ENCODE measurements around the gene EEIG2. TPM values are rescaled to one million over a fixed set of nuclear protein-coding genes. Genes with fewer than 3 reads are reported as not detected.

The EEIG2 gene
- total and polyA plus RNA-seq, 9 of the 15 experiments (the other 6 are each of a cell fraction or from before 2014, with no cell fraction given) = 6.1 to 26.9 (median 15.2) TPM

DNA sequence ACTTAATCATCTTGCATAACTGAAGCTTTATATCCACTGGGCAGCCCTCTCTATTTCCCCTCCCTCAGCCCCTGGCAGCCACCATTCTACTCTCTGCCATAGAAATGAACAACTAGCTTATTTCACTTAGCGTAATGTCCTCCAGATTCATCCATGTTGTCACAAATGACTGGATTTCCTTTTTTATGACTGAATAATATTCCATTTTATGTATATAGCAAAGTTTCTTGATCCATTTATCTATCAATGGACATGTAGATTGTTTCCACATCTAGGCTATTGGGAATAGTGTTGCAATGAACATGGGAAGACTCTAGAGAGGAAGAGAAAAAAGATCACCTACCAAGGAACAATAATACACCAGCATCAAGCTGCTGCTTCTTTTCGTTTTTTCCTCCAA lies 32.1 kb upstream of the EEIG2 start (continued):
- TF ChIP-seq SPI1 (IDR thresholded peaks at IDR 0.05; ENCODE audit: borderline replicate concordance, low read depth, low read length) (no peak), KLF16 (IDR thresholded peaks at IDR 0.05) (no peak), ZNF232 (CRISPR knock-in tag; IDR thresholded peaks at IDR 0.05) (no peak), CHD4 (IDR thresholded peaks at IDR 0.05; ENCODE audit: insufficient read depth, insufficient replicate concordance, low read depth, low read length, poor library complexity, severe bottlenecking) (peak; percentile 53), ADNP (tag; IDR thresholded peaks at IDR 0.05) (0 out of 2 replicates have a peak, but pooled peaks have one; percentile 25), MAFF (IDR thresholded peaks at IDR 0.05; ENCODE audit: low read length) (no peak), ZNF146 (CRISPR knock-in tag; IDR thresholded peaks at IDR 0.05; ENCODE audit: unreplicated experiment) (peak; percentile 86), ZNF668 (CRISPR knock-in tag; IDR thresholded peaks at IDR 0.05) (no peak), HDAC3 (IDR thresholded peaks at IDR 0.05; ENCODE audit: borderline replicate concordance, partially characterized antibody) (no peak), CBX2 (IDR thresholded peaks at IDR 0.05; ENCODE audit: insufficient read depth, low read length, poor library complexity, severe bottlenecking) (no peak), ZNF408 (CRISPR knock-in tag; IDR thresholded peaks at IDR 0.05; ENCODE audit: low read depth) (no peak), NRF1 (conservative IDR thresholded peaks at IDR 0.05 in 1 of 2, IDR thresholded peaks at IDR 0.05 in 1 of 2) (no peak), MEIS2 (IDR thresholded peaks at IDR 0.05; ENCODE audit: partially characterized antibody) (no peak), ZNF431 (CRISPR knock-in tag; IDR thresholded peaks at IDR 0.05) (no peak), ZNF780A (CRISPR knock-in tag; IDR thresholded peaks at IDR 0.05) (no peak), NFIX (CRISPR knock-in tag; IDR thresholded peaks at IDR 0.05; ENCODE audit: low read depth) (no peak), KDM1A (IDR thresholded peaks at IDR 0.05) (peak in 1 of 2 experiments; percentile 19; a peak in 1 of 4 replicates)
- TF ChIP-seq, protein P1, sequence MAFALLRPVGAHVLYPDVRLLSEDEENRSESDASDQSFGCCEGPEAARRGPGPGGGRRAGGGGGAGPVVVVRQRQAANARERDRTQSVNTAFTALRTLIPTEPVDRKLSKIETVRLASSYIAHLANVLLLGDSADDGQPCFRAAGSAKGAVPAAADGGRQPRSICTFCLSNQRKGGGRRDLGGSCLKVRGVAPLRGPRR (CRISPR knock-in tag; IDR thresholded peaks at IDR 0.05) = no peak
- TF ChIP-seq, protein P2, sequence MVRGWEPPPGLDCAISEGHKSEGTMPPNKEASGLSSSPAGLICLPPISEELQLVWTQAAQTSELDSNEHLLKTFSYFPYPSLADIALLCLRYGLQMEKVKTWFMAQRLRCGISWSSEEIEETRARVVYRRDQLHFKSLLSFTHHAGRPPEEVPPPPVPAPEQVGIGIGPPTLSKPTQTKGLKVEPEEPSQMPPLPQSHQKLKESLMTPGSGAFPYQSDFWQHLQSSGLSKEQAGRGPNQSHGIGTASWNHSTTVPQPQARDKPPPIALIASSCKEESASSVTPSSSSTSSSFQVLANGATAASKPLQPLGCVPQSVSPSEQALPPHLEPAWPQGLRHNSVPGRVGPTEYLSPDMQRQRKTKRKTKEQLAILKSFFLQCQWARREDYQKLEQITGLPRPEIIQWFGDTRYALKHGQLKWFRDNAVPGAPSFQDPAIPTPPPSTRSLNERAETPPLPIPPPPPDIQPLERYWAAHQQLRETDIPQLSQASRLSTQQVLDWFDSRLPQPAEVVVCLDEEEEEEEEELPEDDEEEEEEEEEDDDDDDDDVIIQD (CRISPR knock-in tag; IDR thresholded peaks at IDR 0.05) = no peak
- TF ChIP-seq, protein P3, sequence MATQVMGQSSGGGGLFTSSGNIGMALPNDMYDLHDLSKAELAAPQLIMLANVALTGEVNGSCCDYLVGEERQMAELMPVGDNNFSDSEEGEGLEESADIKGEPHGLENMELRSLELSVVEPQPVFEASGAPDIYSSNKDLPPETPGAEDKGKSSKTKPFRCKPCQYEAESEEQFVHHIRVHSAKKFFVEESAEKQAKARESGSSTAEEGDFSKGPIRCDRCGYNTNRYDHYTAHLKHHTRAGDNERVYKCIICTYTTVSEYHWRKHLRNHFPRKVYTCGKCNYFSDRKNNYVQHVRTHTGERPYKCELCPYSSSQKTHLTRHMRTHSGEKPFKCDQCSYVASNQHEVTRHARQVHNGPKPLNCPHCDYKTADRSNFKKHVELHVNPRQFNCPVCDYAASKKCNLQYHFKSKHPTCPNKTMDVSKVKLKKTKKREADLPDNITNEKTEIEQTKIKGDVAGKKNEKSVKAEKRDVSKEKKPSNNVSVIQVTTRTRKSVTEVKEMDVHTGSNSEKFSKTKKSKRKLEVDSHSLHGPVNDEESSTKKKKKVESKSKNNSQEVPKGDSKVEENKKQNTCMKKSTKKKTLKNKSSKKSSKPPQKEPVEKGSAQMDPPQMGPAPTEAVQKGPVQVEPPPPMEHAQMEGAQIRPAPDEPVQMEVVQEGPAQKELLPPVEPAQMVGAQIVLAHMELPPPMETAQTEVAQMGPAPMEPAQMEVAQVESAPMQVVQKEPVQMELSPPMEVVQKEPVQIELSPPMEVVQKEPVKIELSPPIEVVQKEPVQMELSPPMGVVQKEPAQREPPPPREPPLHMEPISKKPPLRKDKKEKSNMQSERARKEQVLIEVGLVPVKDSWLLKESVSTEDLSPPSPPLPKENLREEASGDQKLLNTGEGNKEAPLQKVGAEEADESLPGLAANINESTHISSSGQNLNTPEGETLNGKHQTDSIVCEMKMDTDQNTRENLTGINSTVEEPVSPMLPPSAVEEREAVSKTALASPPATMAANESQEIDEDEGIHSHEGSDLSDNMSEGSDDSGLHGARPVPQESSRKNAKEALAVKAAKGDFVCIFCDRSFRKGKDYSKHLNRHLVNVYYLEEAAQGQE (IDR thresholded peaks at IDR 0.05; ENCODE audit: borderline replicate concordance) = no peak
- TF ChIP-seq, protein P3 (CRISPR knock-in tag; IDR thresholded peaks at IDR 0.05; ENCODE audit: low read depth) = no peak

Measured in K562 (cell line).